Keratinocyte (primary cell): Measurements from ENCODE around the gene BRAT1. TPM values are rescaled to one million over a fixed set of nuclear protein-coding genes. Genes with fewer than 3 reads are reported as not detected.

Experiments used
- DNase-seq: peaks from one replicate; pipeline ENCODE4 v3.0.0-alpha.2; 2011; ENCODE audit warnings: low read depth, missing footprints, low spot score
- FAIRE-seq: peaks from 2 replicates; lab custom pipeline; 2011; peaks lifted over from hg19 to GRCh38; lab: Jason Lieb, UNC
- H2AFZ ChIP-seq: 2 replicates; pipeline ENCODE4 v1.6.0; 2012; ENCODE audit warnings: low read length, control low read depth, inconsistent platforms; ENCODE audit not compliant: control insufficient read depth
- H3K27ac ChIP-seq: 2 replicates; pipeline ENCODE4 v1.5.1; 2011; ENCODE audit warnings: low read length; ENCODE audit not compliant: control insufficient read depth, insufficient read depth
- H3K27me3 ChIP-seq: 3 replicates; pipeline ENCODE4 v1.6.0; 2011; ENCODE audit warnings: low read length; ENCODE audit not compliant: control insufficient read depth, insufficient read depth; ENCODE audit errors: extremely low read depth
- H3K36me3 ChIP-seq, 2 experiments: 2 replicates in 1 of 2; 3 replicates in 1 of 2; pipeline ENCODE4 v1.5.1; 2011; ENCODE audit warnings: low read length in 2 of 2, mild to moderate bottlenecking in 1 of 2; ENCODE audit not compliant: control insufficient read depth in 2 of 2, insufficient read depth in 2 of 2; ENCODE audit errors: extremely low read depth in 1 of 2
- H3K4me1 ChIP-seq: 3 replicates; pipeline ENCODE4 v1.5.1; 2011; ENCODE audit warnings: low read length; ENCODE audit not compliant: control insufficient read depth, insufficient read depth; ENCODE audit errors: extremely low read depth
- H3K4me2 ChIP-seq: 3 replicates; pipeline ENCODE4 v1.6.0; 2011; ENCODE audit warnings: low read depth, low read length; ENCODE audit not compliant: control insufficient read depth, insufficient read depth; ENCODE audit errors: extremely low read depth
- H3K4me3 ChIP-seq, 3 experiments: fragments of 200-600 bp in 1 of 3; sonication (generic) in 1 of 3; 2 replicates in 2 of 3; 3 replicates in 1 of 3; pipeline ENCODE4 v1.5.1; 2011 to 2016; ENCODE audit warnings: low read length in 3 of 3, mild to moderate bottlenecking in 3 of 3, control low read depth in 2 of 3, inconsistent platforms in 1 of 3, low read depth in 1 of 3, mixed read lengths in 1 of 3, mixed run types in 1 of 3, moderate library complexity in 1 of 3; ENCODE audit not compliant: control insufficient read depth in 2 of 3, insufficient read depth in 2 of 3; ENCODE audit errors: extremely low read depth in 1 of 3
- H3K79me2 ChIP-seq: 2 replicates; pipeline ENCODE4 v1.6.0; 2012; ENCODE audit warnings: low read length; ENCODE audit not compliant: control insufficient read depth, insufficient read depth
- H3K9ac ChIP-seq: 3 replicates; pipeline ENCODE4 v1.6.0; 2011; ENCODE audit warnings: low read length; ENCODE audit not compliant: control insufficient read depth, insufficient read depth; ENCODE audit errors: extremely low read depth
- H3K9me1 ChIP-seq: 3 replicates; pipeline ENCODE4 v1.6.0; 2011; ENCODE audit warnings: low read length; ENCODE audit not compliant: control insufficient read depth, insufficient read depth; ENCODE audit errors: extremely low read depth
- H3K9me3 ChIP-seq: 2 replicates; pipeline ENCODE4 v1.5.1; 2012; ENCODE audit warnings: low read depth, low read length; ENCODE audit not compliant: control insufficient read depth
- H4K20me1 ChIP-seq: 3 replicates; pipeline ENCODE4 v1.6.0; 2011; ENCODE audit warnings: low read length; ENCODE audit not compliant: control insufficient read depth, insufficient read depth; ENCODE audit errors: extremely low read depth
- CTCF ChIP-seq, 3 experiments: IDR thresholded peaks in 1 of 3; conservative IDR thresholded peaks in 1 of 3; optimal IDR thresholded peaks in 1 of 3; 2 replicates in 2 of 3; 3 replicates in 1 of 3; pipeline versions ENCODE3 to v1.5.1; 2011; ENCODE audit warnings: low read length in 3 of 3, mild to moderate bottlenecking in 3 of 3, moderate library complexity in 2 of 3, control low read depth in 1 of 3, inconsistent platforms in 1 of 3; ENCODE audit not compliant: insufficient read depth in 2 of 3; ENCODE audit errors: extremely low read depth in 1 of 3
- EZH2 ChIP-seq: IDR thresholded peaks from one replicate; pipeline ENCODE4 v1.6.1; 2012; ENCODE audit warnings: inconsistent platforms, mild to moderate bottlenecking, low read length, moderate library complexity
- dilution Hi-C: fragments of 300-500 bp; cut with MboI; formaldehyde crosslinking; loops from one replicate; pipeline ENCODE4 v1.7.0; 2020; ENCODE audit warnings: low sequenced_read_pairs; ENCODE audit not compliant: extremely low pct_ligation_motif_present
- polyA plus RNA-seq, 5 experiments: library from polyadenylated mRNA; depleted of rRNA in 3 of 5; stranded (reverse) in 3 of 5; stranded (forward) in 1 of 5; unstranded in 1 of 5; fragments of >200 nt; gene quantifications; 1 replicate in 1 of 5; 2 replicates in 3 of 5; 3 replicates in 1 of 5; pipeline versions ENCODE4 v1.2.1 to v1.2.3, GENCODE V29; 2011 to 2012; ENCODE audit warnings: missing spikeins in 2 of 5, low read depth in 1 of 5, low replicate concordance in 1 of 5

The BRAT1 gene
- polyA plus RNA-seq, 1 donor (not counting 4 experiments of a cell fraction or from before 2014, with no cell fraction given), result 6.4 TPM

DNA sequence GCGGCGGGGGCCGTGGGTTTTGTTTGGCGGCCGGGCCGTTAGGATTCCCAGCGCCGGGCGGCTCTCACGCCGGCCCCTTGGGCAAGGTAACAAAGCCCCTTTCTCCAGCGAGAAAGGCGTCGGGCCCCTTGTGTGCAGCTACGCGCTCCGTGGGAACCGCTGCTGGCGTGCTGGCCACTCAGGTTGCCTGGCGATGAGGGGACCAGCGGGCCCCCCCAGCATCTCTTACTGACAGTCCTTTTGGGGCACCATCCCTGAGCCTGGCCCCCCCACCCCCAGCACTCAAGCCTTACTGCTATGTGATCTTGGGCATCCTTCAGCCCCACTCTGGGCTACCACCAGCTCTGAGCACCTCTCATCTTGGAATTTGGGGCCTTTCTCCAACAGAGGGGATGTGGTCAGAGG lies 34.0 kb downstream of the BRAT1 start:
- Histone ChIP-seq H3K27ac (peak overlapping the region; percentile 95), H3K9ac (peak overlapping the region; percentile 79), H3K4me2 (peak overlapping the region; percentile 96), H3K36me3 (peaks cover 3 to 4% of the 10 kb centered on the region in 2 experiments), H3K4me3 (peak overlapping the region; percentile 56 to 74 (median 63)), H3K79me2 (peaks cover 20% of the 10 kb centered on the region), H3K9me1 (peaks cover 3% of the 10 kb centered on the region), H3K27me3 (no peaks in the 10 kb centered on the region), H3K9me3 (no peaks in the 10 kb centered on the region), H3K4me1 (peaks cover 56% of the 10 kb centered on the region), H2AFZ (no peak overlapping the region), H4K20me1 (peaks cover 3% of the 10 kb centered on the region)
- no peak for TF ChIP-seq EZH2
- TF ChIP-seq CTCF (optimal IDR thresholded peaks at IDR 0.05 in 1 of 3, IDR thresholded peaks at IDR 0.05 in 1 of 3, conservative IDR thresholded peaks at IDR 0.05 in 1 of 3; ENCODE audit: extremely low read depth in 1 of 3, insufficient read depth in 2 of 3, low read length in 3 of 3), result no peak
- FAIRE-seq, result no peak
- dilution Hi-C loops, result no loop called here
- DNase-seq, result no peak

GRCh38 chr7:2520761-2521290 lies 34.5 kb downstream of the BRAT1 start:
- FAIRE-seq (peak; percentile 78), DNase-seq (no peak)
- Histone ChIP-seq H3K36me3 (peaks cover under 1 to 3% of the 10 kb centered on the region in 2 experiments), H3K4me3 (peak overlapping the region; percentile 56 to 74 (median 63)), H3K9me1 (peaks cover 3% of the 10 kb centered on the region), H2AFZ (no peak overlapping the region), H3K9me3 (no peaks in the 10 kb centered on the region), H4K20me1 (peaks cover 3% of the 10 kb centered on the region), H3K4me2 (peak overlapping the region; percentile 96), H3K79me2 (peaks cover 20% of the 10 kb centered on the region), H3K27me3 (peaks cover under 1% of the 10 kb centered on the region), H3K27ac (peak overlapping the region; percentile 95), H3K4me1 (peaks cover 56% of the 10 kb centered on the region), H3K9ac (peak overlapping the region; percentile 79)
- dilution Hi-C loops, result no loop called here
- TF ChIP-seq EZH2 (no peak), CTCF (optimal IDR thresholded peaks at IDR 0.05 in 1 of 3, IDR thresholded peaks at IDR 0.05 in 1 of 3, conservative IDR thresholded peaks at IDR 0.05 in 1 of 3; ENCODE audit: extremely low read depth in 1 of 3, insufficient read depth in 2 of 3, low read length in 3 of 3) (no peak)
